HG02610 (cell line): ENCODE data around the gene RASSF1.

Experiments used
- ATAC-seq: cut with Tn5 transposase; IDR thresholded peaks from one replicate; pipeline ENCODE4 v1.9.1; 2021; ENCODE audit warnings: mild to moderate bottlenecking, moderate library complexity; ENCODE audit not compliant: unreplicated experiment

RASSF1 gene, protein sequence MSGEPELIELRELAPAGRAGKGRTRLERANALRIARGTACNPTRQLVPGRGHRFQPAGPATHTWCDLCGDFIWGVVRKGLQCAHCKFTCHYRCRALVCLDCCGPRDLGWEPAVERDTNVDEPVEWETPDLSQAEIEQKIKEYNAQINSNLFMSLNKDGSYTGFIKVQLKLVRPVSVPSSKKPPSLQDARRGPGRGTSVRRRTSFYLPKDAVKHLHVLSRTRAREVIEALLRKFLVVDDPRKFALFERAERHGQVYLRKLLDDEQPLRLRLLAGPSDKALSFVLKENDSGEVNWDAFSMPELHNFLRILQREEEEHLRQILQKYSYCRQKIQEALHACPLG

DNA sequence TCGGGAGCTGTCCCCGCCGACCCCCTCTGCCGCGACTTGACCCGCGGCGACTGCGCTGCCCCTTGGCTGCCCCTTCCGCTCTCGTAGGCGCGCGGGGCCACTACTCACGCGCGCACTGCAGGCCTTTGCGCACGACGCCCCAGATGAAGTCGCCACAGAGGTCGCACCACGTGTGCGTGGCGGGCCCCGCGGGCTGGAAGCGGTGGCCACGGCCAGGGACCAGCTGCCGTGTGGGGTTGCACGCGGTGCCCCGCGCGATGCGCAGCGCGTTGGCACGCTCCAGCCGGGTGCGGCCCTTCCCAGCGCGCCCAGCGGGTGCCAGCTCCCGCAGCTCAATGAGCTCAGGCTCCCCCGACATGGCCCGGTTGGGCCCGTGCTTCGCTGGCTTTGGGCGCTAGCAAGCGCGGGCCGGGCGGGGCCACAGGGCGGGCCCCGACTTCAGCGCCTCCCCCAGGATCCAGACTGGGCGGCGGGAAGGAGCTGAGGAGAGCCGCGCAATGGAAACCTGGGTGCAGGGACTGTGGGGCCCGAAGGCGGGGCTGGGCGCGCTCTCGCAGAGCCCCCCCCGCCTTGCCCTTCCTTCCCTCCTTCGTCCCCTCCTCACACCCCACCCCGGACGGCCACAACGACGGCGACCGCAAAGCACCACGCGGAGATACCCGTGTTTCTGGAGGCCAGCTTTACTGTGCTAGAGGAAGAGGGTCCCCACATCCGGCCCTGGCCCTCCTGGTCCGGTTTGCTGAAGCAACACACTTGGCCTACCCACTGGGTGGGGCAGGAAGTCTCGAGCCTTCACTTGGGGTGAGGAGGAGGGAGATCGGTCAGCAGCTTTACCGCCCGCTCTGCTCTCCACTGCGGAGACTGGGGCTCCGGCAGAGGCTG lies at the start of gene RASSF1:
Gene RASSF1 (minus strand): TSS at position 389 of the 882 bp plus-strand sequence. CDS start 31 bp downstream, at position 358.
- peak; percentile 17 for ATAC-seq

DNA sequence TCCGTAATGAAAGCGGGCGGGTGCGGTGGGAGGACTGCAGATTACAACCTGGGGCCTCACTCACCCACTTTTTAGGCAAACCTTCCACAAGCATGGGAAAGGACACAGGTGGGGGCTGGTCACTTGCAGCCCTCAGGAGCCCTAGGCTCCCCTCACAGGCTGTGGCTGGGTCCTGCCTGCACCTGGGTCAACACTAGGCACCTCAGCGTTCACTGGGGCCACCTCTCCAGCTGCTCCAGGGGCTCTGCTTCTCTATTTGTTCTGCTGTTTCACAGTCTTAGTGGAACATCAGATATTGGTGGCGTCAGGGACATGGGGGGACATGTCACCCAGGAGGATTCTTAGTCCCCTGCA lies 48.8 kb upstream of the RASSF1 start:
- no peak for ATAC-seq

DNA sequence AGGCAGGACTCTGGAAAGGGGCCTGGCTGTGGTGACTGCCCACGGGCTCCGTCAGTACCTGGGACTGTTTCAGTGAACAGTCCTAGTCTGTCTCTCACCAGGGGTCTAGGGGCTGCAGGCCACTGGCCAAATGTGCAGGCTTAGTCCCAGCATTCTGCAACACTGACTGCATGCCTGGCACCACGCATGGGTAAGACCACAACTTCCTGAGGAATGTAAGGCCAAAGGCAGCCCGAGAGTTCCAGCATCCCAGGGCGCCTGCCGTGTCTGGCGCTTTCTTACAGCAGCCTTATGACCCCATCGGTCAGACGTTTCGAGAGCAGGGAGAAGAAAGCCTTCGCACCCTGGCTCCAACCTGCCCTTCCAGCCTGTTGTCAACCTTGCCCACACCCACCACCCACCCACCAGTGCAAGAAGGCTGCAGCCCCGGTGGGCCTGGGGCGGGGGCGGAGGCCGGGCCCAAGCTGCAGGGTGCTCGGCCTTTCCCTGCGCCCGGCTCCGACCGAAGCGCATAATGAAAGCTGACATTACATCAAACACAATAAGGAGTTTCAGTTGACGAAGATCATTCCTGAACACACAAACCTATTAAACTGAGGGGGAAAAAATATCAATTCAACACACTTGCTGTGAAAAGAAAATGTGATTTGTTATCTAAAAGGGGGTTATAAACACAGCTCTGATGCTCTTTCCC lies 48.2 kb upstream of the RASSF1 start:
- ATAC-seq = no peak

DNA sequence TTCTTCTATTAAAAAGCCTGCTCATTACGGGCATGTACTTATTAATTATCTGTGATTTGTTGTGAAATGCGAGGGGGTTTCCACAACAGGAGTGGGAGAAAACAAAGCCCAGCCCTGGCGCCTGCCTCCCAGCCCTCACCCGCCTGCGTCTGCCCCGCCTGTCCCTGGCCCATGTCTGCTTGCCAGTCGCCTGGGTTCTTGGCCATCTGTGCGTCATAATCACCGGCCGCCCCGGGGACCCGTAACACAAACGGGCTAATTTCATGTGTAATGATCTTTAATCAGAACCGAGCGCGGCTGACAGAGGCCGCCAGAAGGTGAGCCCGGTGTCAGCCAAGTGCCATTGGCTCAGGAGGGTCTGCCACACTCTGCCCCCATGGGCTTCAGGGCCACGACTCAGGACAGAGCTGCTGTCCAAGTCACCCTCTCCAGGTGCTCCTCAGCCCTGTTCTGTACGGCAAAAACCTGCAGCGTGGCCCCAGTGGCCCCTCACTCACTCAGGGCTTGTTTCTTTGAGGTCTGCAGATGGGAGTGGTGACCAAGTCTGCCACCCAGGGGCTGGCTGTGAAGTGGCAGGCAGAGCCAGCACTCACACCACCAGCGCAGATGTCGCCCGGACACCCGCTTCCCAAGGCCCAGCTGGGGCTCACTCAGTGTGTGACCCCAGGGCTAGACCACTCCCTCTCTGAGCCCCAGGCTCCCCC lies 47.5 kb upstream of the RASSF1 start:
- ATAC-seq = no peak

DNA sequence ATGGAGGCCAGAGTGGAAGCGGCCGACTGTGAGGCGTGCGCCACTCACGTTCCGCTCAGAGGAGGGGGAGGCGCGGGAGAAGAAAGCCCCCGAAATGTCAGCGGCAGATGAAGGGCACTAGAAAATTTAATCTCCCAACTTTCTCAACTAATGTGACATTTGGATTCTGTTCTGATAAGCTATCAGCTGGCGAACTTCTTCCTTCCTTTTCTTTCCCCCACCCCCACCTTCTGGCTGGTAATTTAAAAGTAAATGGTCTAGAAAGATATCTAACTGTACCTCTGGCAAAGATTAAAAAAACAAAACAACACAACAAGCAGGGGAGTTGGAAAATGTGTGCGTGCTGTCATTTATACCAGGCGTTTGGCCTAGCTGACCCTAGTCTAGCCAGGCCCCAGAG lies 45.1 kb upstream of the RASSF1 start:
- ATAC-seq = no peak

DNA sequence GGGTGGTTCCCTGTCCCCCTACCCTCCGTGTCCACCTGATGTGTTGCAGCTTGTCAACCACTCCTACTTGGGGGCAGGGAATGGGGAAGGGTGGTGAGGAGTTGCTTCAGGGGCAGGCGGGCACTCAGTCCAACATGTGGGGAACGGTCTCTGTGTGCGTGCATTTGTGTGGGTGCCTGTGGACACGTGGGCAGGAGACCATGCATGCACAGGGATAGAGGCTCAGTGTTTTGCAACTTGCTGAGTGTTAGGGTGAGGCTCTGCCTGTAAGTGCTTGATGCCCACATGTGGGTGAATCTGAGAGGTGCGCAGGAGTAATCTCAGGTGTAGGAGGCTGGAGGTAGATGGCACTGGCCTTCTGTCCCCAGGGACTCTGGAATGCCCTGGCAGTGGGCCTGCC lies 43.1 kb upstream of the RASSF1 start:
- no peak for ATAC-seq

DNA sequence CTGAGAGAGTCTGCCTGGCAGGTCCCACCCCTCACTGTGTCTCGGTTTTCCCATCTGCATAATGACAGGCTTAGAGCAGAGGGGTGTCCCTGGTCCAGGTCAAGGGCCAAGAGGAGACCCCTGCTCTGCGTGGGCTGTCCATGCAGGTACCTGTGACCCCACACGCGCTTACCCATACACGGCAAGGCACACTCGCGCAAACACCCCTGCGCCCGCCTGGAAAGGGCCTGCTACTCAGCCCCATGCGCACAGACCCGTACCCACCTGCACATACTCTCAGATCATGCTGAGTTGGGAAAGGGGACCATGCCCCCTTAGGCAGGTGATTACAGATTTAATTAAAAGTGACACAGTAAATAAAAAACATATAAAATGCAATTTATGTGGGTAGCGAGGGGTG lies 42.1 kb upstream of the RASSF1 start:
- no peak for ATAC-seq

DNA sequence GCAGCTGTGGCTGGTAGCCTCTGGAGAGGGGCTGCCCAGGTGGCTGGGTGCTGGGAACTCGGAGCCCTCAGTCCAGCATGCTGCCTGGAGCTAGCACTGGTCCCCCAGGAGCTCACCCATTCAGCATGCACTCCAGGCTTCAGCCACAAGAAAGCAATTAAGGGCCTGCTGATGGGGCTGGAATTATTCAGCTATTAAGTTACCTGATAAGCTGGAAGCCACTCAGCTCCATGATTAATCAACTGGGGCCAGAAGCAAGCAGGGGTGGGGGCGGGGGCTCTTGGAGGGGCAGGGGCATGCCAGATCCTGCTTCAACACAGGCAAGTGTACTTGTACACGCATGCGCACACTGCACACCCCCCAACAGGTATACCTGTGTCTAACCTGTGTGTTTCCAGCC lies 40.7 kb upstream of the RASSF1 start:
- ATAC-seq = no peak

DNA sequence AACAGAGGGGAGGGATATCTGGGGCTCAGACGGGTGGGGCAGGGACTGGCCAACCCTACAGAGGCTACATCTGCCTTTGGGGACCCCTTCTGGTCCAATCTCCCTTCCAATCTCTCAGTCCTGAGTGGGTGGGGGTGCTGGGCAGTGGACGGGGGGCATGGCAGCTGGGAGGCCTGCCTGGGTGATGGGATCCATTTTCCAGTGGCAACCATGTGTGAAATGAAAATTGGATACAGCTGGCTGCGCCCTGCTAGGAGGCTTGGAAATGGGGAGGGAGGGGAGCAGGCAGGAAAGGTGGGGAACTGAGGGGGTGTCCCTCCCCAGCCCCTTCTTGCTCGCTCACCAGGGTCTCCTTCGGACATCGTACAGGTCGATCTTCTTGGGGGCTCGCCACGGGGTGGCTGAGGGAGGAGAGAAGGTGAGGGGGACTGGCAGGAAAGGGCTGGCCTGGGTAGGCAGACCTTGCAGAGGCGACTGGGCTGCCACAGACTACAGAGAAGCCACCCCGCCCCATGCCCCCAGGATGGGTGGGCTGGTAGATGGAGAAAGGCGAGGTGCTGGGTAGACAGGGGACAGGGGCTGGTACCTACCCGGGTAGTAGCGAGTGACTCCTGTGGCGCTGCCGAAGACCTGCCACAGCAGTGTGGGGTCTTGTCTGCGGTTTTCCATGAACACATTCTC lies 39.9 kb upstream of the RASSF1 start:
- ATAC-seq = no peak

DNA sequence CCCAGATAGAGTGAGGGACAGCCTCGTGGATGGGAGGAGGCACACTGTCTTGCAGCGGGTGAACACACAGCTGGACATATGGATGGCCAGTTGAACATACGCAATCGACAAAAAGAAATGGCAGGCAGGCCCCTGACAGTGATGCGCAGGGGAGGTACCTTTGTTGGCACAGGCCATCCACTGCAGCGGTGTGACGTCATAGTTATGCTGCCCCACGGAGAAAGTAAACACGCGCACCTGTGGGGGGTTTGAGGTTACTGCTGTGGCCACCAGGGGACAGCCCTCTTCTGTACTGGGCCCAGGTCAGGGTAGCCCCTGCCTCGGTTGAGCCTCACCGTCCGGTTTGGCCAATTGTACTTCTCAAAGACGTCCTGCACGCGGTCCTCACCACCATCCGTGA lies 38.1 kb upstream of the RASSF1 start:
- ATAC-seq = no peak

DNA sequence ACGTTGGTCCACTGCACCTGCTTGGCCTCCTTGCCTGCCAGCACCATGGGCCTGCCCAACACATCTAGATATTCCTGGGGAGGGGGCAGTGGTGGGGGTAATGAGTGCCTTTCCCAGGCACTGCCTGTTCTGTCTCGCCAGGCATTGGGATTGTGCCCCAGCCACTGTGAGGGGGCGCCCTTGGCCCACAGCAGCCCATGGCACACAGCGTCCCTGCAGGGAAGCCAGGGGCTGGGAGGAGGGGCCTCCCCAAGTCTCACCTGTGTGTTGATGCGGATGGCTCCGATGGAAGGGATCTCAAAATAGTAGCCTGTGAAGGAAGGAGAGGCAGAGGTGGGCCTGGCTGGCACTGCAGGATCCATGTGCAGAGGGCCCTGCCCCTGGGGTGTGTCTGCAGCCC lies 37.4 kb upstream of the RASSF1 start:
- no peak for ATAC-seq

DNA sequence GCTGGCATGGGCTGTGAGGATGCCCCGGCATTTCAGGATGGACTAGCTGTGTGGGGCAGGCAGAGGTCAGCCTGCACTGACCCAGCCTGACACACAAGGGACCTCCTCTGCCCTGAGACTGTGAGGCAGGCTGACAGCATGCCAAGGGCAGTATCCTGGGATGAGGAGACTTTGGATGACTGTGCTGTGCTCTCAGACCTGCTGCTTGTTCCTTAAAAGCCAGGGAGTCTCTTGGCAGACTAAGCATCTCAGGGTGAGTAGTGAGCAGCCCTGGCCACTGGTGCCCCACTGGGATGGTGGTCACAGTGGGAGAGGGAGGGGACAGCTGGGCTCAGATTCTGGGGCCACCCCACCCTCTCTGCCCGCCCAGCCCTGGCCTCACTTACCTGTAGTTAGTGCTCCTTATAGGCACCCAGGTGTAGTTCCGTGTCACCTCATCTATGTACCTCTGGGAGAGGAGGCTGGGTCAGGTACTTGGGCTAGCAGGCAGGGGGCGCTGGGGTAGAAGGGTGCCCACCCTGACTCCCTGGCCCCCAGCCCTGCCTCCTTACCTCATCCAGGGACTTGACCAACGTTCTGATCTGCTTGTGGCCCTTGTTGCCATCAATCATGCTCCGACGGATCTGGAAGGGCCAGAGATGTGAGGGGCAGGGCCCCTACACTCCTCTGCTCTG lies 34.8 kb upstream of the RASSF1 start:
- ATAC-seq = no peak

DNA sequence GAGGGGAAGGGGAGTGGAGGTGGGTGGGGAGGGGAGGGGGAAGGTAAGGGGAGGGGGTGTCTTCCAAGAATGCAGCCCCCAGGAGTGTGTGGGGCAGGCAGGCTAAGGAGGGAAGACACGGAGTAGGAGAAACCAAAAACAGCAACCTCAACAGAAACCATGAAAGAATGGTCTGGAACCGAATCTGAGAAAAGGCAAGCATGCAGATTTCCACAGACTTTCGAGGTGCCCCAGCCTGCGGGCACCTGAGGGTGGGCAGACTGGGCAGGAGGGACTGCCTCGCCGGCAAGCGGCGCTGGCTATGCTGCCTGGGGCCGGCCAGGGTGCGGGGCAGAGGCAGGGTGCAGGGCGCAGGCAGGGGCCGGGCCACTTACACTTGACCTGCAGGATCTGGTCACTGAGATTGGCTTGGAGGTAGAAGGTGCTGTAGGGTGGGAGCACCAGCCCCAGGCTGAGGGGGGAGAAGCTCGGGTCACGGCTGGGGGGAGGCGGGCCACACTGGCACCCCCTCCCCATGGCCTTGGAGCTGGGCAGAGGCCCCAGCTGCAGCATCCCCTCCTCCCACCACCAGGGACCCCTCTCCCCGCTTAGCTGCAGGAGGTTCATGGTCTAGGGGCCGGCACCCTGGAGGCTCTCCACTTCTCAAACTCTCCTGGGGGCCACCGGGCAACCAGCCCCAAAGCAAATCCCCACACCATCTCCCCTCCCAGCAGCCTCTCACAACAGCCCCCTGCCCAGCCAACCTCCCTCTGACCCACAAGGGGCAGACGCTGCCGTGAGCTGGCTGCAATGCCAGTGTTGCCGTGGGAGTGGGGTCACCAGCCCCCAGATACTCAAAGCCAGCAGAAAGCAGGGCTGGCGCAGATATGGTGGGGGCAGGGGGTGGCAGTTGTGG lies 34.0 kb upstream of the RASSF1 start:
- ATAC-seq = no peak

DNA sequence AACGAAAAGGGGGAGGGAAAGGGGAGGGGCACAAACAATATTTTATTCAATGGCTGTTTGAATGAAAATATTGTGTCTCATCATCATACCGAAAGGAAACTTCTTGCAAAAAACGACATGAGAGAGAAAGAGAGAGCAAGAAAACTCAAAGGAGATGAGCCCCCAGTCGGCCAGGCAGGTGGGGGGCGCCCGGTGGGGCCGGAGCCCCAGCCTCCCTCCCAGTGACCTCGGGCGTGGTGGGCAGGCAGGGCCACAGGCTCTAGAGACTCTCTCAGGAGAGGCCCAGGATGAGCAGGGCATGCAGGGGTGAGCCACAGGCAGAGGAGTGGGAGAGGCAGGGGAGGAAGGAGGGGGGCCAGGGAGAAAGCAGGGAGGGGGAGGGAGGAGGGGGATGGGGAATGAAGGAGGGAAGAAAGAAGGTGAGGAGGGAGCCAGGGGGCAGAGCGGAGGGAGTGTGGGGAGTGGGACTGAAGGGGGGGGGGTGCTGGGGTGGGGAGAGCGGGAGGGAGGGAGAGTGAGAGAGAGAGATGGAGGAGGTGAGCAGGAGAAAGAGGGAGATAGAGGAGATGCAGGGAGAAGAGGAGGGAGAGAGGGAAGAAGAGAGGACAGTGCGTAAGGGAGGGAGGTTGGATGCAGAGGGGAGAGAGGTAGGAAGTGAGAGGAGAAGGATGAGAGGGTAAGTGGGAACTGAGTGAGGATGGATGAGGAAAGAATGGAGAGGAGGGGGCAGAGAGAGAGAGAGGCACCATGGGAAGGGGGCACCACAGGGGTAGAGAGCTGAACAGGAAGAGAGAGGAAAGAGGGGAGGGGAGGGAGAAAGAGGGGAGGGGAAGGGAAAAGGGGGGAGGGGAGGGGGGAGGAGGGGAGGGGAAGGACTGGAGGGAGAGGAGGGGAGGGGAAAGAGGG lies 32.8 kb upstream of the RASSF1 start:
- ATAC-seq = no peak

DNA sequence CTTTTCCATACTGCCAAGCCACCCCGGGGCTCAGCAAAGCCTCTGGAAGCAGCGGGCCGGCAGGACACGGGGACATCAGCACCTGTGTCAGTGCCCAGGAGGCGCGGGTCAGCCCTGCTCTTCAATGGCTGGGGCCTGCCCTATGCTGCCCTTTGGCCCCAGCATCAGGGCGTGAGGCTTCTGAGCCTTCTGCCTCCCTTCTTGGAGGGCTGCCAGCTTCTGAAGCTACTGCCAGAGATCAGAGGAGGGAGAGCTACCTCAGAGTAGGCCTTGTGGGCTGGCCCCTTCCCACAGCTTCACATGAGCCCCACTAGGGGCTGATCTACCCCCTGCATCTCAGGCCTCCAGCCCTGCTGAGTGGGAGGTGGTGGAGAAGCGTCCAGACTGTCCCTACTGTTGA lies 31.7 kb upstream of the RASSF1 start:
- no peak for ATAC-seq

DNA sequence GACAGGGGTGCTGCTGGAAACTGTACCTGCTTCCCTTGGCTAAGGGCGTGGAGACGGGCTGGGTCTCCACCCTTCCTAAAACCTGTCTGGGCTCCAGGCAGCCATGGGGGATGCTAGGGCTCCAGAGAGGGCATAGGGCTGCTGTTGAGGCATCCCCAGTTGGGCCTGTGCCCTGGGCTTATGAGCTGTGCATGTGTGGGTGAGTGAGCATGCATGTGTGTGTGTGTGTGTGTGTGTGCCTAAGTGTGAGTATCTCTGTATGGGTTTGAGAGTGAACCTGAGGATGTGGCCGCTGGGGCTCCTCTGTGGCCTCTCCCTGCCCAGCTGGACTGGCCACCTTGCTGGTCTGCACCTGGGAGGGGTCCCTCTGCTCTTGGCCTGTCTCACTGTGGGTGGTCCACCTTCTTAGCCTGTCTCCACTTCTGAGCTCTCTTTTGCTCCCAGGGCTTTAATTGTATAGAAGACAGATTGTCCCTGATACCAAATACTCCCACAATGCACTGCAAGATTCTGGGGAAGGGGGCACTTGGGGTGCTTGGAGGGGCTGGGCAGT lies 30.6 kb upstream of the RASSF1 start:
- ATAC-seq = no peak

DNA sequence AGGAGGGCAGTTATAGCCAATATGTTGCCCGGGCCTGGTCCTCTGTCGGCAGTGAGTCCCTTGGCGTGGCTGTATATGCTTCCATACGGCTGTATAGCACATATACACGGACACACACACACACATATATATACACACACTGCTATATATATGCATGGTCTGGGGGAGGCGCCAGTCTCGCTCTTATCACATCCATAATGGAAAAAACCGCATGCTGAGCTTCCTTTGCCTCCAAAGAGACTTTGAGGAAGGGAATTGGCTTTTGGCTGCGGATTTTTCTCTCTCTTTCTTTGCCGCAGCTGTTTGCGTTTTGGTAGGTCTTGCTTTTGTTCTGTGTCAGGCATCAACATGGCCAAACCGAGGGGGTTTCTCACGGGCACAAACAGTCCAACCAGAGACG lies 30.0 kb upstream of the RASSF1 start:
- no peak for ATAC-seq
